ENCODE results near the gene ERBB4.

Gene ERBB4

DNA sequence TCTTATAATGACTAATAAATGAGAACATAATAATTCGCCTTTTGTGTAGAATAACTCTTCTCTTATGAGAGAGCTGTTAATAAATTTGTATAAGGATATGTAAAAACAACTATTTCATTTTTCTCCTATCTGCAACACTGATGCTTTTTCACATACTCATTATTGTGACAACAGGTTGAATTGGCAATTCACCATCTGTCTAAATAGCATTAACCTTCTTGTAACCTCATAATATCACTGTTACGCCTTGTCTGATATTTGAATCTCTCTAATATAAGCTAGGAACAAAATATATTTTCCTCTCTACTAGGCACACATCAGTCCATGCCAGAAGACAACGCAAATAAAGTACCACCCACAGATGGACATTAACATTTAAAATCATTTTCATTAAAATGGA is 1043.3 kb downstream of the ERBB4 start:
- no peak for DNase-seq (ENCODE audit: extremely low read depth, low read depth)
- no peak overlapping the region for H3K4me3 ChIP-seq (replicated peaks; ENCODE audit: low read depth, low read length)
- TF ChIP-seq CTCF (IDR thresholded peaks at IDR 0.05; ENCODE audit: low read depth, low read length, missing control alignments) = no peak

DNA sequence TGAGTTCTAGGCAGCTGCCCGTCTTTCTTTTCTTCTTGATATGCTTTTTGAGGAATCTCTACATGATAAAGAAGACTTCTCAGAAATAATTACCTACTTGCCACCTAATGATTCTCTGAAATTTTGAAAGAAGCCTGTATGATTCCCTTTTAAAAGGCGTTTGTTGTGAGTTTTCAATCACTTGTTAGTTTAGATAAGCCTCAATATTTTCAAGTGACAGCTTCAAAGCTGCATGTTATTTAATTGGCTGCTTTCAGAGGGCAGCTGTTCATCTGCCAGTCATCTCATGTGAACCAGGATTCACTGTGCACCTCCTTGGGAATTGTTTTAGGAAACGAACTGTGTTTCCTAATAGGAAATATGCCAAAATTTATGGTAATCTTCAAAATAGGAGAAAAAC is 1044.1 kb downstream of the ERBB4 start:
- no peak for TF ChIP-seq CTCF (IDR thresholded peaks at IDR 0.05; ENCODE audit: low read depth, low read length, missing control alignments)
- DNase-seq (ENCODE audit: extremely low read depth, low read depth) = no peak

GRCh38 chr2:211494085-211494484 is 1044.5 kb downstream of the ERBB4 start:
- TF ChIP-seq CTCF (IDR thresholded peaks at IDR 0.05; ENCODE audit: low read depth, low read length, missing control alignments) = no peak
- H3K4me3 ChIP-seq (replicated peaks; ENCODE audit: low read depth, low read length) = no peak overlapping the region
- no peak for DNase-seq (ENCODE audit: extremely low read depth, low read depth)

More for the DNA sequence above, 1044.1 kb downstream of the ERBB4 start:
- H3K4me3 ChIP-seq (replicated peaks; ENCODE audit: low read depth, low read length) = no peak overlapping the region

DNA sequence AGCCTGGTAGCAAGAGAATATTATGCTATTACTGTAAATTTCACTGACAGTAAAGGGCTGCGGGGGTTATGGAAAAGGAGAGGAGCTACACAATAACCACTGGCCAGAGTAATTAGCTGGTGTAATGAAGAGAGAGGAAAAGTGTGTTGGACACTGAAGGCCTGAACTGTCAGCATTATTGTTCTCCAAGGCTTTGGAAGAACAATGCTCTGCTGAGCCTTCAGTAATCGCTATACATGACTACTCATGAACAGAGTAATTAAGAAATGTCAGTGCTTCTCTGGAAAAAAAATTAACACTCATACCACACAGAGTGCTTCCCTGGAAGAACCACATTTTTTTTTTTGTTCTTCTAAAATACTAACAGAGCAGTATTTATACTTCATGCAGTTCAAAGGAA is 1050.9 kb downstream of the ERBB4 start:
- DNase-seq (ENCODE audit: extremely low read depth, low read depth) = no peak

GRCh38 chr2:211479536-211480150 is 1059.0 kb downstream of the ERBB4 start:
- no peak for TF ChIP-seq CTCF (IDR thresholded peaks at IDR 0.05; ENCODE audit: low read depth, low read length, missing control alignments)
- H3K4me3 ChIP-seq (replicated peaks; ENCODE audit: low read depth, low read length) = no peak overlapping the region
- DNase-seq (ENCODE audit: extremely low read depth, low read depth) = no peak

More for the DNA sequence above, 1050.9 kb downstream of the ERBB4 start:
- H3K4me3 ChIP-seq (replicated peaks; ENCODE audit: low read depth, low read length) = no peak overlapping the region
- no peak for TF ChIP-seq CTCF (IDR thresholded peaks at IDR 0.05; ENCODE audit: low read depth, low read length, missing control alignments)

DNA sequence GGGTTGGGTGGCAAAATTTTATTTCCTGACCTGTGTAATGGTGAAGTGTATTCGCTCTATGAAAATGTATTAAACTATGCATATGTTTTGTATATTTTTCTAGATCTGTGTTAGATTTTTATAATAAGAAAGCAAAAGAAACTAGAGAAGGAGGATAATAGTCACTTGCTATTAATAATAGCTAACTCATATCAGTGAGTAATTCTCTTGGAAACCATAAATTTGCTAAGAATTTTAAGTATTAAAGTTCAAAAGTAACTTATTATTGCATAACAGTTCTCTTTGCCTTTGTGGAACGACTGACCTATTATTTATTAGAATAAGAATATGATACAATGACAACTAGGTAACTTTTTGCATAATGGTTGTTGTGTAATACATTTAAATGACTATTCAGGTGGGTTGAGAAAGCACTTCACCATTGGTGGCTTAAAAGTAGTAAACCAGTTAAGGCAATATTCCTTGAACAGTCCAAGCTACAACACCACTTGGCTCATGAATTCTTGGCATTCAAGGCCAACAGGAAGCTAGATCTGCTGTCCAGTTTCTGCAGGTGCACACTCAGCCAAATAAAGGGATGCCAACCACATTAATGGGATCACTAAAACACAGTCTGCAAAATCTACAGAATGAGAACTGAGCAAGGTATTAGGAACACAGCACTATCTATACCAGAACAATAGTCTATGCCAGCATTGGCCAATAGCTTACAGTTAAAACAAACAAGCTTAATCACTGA is 1060.9 kb downstream of the ERBB4 start:
- no peak for DNase-seq (ENCODE audit: extremely low read depth, low read depth)
- H3K4me3 ChIP-seq (replicated peaks; ENCODE audit: low read depth, low read length) = no peak overlapping the region
- no peak for TF ChIP-seq CTCF (IDR thresholded peaks at IDR 0.05; ENCODE audit: low read depth, low read length, missing control alignments)
